Measurements from ENCODE around the gene DLG2. TPM values are rescaled to one million over a fixed set of nuclear protein-coding genes. Genes with fewer than 3 reads are reported as not detected.

The DLG2 gene
- total and polyA plus RNA-seq, 9 donors: 2.5 to 20.7 (median 12.0) TPM

DNA sequence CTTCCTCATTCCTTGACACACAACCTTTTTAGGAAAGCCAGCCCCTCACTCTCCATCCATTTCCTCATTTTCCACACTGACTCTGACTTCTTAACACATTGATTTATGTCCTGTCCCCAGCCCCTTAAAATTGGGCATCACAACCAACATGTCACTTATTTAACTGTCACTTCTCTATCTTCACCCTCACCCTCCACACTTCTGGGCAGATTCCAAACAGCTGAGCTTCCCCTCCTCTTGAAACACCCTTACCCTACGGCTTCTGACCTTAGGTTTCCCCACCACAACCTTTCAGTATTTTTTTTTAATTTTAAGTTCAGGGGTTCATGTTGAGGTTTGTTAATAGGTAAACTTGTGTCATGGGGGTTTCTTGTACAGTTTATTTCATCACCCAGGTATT, 696.3 kb downstream of the DLG2 start:
- Histone ChIP-seq H3K9me3 (no peaks in the 10 kb centered on the region), H3K27ac (no peak overlapping the region), H3K36me3 (no peaks in the 10 kb centered on the region), H3K27me3 (no peaks in the 10 kb centered on the region), H3K4me1 (ENCODE audit: insufficient read depth) (no peaks in the 10 kb centered on the region), H3K4me3 (no peak overlapping the region)
- TF ChIP-seq, protein P1, sequence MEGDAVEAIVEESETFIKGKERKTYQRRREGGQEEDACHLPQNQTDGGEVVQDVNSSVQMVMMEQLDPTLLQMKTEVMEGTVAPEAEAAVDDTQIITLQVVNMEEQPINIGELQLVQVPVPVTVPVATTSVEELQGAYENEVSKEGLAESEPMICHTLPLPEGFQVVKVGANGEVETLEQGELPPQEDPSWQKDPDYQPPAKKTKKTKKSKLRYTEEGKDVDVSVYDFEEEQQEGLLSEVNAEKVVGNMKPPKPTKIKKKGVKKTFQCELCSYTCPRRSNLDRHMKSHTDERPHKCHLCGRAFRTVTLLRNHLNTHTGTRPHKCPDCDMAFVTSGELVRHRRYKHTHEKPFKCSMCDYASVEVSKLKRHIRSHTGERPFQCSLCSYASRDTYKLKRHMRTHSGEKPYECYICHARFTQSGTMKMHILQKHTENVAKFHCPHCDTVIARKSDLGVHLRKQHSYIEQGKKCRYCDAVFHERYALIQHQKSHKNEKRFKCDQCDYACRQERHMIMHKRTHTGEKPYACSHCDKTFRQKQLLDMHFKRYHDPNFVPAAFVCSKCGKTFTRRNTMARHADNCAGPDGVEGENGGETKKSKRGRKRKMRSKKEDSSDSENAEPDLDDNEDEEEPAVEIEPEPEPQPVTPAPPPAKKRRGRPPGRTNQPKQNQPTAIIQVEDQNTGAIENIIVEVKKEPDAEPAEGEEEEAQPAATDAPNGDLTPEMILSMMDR (IDR thresholded peaks at IDR 0.05): no peak
- TF ChIP-seq EP300 (IDR thresholded peaks at IDR 0.05) (no peak), POLR2A (IDR thresholded peaks at IDR 0.05) (no peak)
- no peak for DNase-seq
- WGBS, 3 donors: 88 to 92% (median 91%) methylated on average over 1 of the region's 1 CpG
- intact Hi-C loops (cut with DNase I): no loop called here

DNA sequence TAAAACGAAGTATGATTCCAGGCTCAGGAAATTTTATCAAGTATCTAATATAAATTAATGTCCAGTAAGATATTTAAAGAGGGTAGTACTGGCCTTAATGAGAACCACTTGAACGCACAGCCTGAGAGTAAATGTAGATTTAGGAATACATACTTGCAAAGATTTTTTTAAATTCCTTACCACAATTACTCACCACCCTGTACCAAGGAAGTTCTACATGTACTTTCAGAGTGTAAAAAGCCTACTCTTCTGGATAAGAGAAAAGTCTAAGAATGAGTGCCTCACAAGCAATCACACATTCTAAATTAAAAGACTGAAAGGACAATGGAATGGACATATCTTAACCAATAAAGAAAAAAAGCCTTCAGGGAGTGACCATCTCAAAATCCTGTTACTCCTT, 697.4 kb downstream of the DLG2 start:
- Histone ChIP-seq H3K4me3 (no peak overlapping the region), H3K27me3 (no peaks in the 10 kb centered on the region), H3K4me1 (ENCODE audit: insufficient read depth) (no peaks in the 10 kb centered on the region), H3K36me3 (no peaks in the 10 kb centered on the region), H3K9me3 (no peaks in the 10 kb centered on the region), H3K27ac (no peak overlapping the region)
- intact Hi-C loops (cut with DNase I): no loop called here
- no peak for TF ChIP-seq EP300 (IDR thresholded peaks at IDR 0.05)
- TF ChIP-seq, protein P1 (IDR thresholded peaks at IDR 0.05): no peak
- no peak for TF ChIP-seq POLR2A (IDR thresholded peaks at IDR 0.05)
- DNase-seq: no peak
- 90 to 92% (median 91%) methylated on average over 2 of the region's 2 CpGs for WGBS, 3 donors

DNA sequence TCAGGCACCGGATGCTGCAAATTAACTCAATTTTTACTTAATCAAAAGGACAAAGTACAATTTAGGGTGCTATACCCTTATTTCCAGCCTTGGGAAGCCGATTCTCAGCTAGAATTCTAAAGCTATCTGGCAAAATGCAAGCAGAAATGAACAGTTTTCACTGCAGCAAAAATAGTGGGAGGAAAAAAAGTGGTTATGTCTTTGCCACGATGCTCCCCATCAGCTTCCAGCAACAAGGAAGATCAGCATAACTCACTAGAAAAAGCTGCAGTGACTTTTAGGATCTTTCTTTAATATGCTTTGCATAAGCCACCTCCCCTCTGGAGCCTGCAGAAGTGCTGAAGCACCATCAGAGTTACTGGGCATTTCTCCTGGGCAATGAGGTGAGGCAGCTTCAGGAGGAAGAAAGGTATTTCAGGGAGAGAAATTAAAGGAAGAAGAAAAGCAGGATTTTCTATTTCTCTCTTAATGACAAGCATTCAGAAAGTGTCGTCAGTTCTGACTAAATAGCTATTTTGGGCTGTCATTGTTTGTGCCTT, 702.9 kb downstream of the DLG2 start:
- DNase-seq: no peak
- Histone ChIP-seq H3K4me1 (ENCODE audit: insufficient read depth) (peaks cover 4% of the 10 kb centered on the region), H3K27me3 (no peaks in the 10 kb centered on the region), H3K9me3 (no peaks in the 10 kb centered on the region), H3K27ac (no peak overlapping the region), H3K4me3 (no peak overlapping the region), H3K36me3 (no peaks in the 10 kb centered on the region)
- WGBS, 3 donors: 10 to 22% (median 14%) methylated on average over 4 of the region's 4 CpGs
- TF ChIP-seq, protein P1 (IDR thresholded peaks at IDR 0.05): no peak
- no peak for TF ChIP-seq EP300 (IDR thresholded peaks at IDR 0.05)
- TF ChIP-seq POLR2A (IDR thresholded peaks at IDR 0.05): no peak
- intact Hi-C loops (cut with DNase I): no loop called here

DNA sequence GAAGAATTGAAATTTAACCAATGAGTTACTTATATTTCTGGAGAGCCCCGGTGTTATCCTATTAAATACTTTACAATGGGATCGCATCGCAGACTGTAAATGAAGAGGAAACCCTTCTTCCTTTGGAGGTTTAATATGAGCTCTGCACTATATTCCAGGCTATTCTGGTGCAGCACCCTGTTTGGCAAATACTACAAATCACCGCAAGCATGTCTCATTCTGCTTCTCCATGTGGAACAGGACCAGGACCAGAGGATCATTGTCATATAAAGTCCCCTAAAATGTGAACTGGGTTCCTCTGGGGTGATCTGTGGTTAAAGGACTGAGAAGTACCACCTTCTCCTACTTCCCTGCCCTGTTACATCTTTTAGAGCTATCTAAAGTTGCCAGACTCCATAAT, 703.7 kb downstream of the DLG2 start:
- peaks cover 4% of the 10 kb centered on the region for H3K4me1 ChIP-seq (ENCODE audit: insufficient read depth)
- no peaks in the 10 kb centered on the region for H3K27me3 ChIP-seq
- no peak overlapping the region for H3K4me3 ChIP-seq
- H3K36me3 ChIP-seq: no peaks in the 10 kb centered on the region
- TF ChIP-seq POLR2A (IDR thresholded peaks at IDR 0.05) (no peak), EP300 (IDR thresholded peaks at IDR 0.05) (no peak)
- TF ChIP-seq, protein P1 (IDR thresholded peaks at IDR 0.05): no peak
- intact Hi-C loops (cut with DNase I): no loop called here
- no peak for DNase-seq
- H3K27ac ChIP-seq: no peak overlapping the region
- H3K9me3 ChIP-seq: no peaks in the 10 kb centered on the region
- WGBS, 3 donors: 50 to 61% (median 55%) methylated on average over 4 of the region's 4 CpGs

All from ovary (tissue), 9 donors.